BLaER1 treated with 17β-estradiol and CSF1 and Interleukin-3, amounts not matched to agents 10 nM and 100 nM (cell line): ENCODE measurements around the gene DUSP7.
A peak's percentile ranks its signal among the peaks of the same experiment; 100 is the strongest.

ENCODE experiments used
- H3K27ac ChIP-seq, 11 experiments: shearing (Covaris generic); formaldehyde crosslinking; 2 replicates each; pipeline ENCODE4 v1.8.1; 2022
- H3K27me3 ChIP-seq, 11 experiments: shearing (Covaris generic); formaldehyde crosslinking; 2 replicates each; pipeline ENCODE4 v1.8.1; 2022
- H3K36me3 ChIP-seq, 11 experiments: shearing (Covaris generic); formaldehyde crosslinking; 2 replicates each; pipeline ENCODE4 v1.8.1; 2022
- H3K4me1 ChIP-seq, 10 experiments: shearing (Covaris generic); formaldehyde crosslinking; 2 replicates each; pipeline ENCODE4 v1.8.1; 2022
- H3K4me2 ChIP-seq, 11 experiments: shearing (Covaris generic); formaldehyde crosslinking; 2 replicates each; pipeline ENCODE4 v1.8.1; 2022
- H3K4me3 ChIP-seq, 10 experiments: shearing (Covaris generic); formaldehyde crosslinking; 2 replicates each; pipeline ENCODE4 v1.8.1; 2022
- H3K9ac ChIP-seq, 11 experiments: shearing (Covaris generic); formaldehyde crosslinking; 2 replicates each; pipeline ENCODE4 v1.8.1; 2022
- H3K9me3 ChIP-seq, 11 experiments: shearing (Covaris generic); formaldehyde crosslinking; replicated peaks in 1 of 11; 2 replicates each; pipeline ENCODE4 v1.8.1; 2022
- H4K20me1 ChIP-seq, 11 experiments: shearing (Covaris generic); formaldehyde crosslinking; 2 replicates each; pipeline ENCODE4 v1.8.1; 2022
- Cebpa-rat ChIP-seq, 11 experiments: shearing (Covaris generic); IDR thresholded peaks; 2 replicates each; pipeline ENCODE4 v1.8.1; 2022

The DUSP7 gene

DNA sequence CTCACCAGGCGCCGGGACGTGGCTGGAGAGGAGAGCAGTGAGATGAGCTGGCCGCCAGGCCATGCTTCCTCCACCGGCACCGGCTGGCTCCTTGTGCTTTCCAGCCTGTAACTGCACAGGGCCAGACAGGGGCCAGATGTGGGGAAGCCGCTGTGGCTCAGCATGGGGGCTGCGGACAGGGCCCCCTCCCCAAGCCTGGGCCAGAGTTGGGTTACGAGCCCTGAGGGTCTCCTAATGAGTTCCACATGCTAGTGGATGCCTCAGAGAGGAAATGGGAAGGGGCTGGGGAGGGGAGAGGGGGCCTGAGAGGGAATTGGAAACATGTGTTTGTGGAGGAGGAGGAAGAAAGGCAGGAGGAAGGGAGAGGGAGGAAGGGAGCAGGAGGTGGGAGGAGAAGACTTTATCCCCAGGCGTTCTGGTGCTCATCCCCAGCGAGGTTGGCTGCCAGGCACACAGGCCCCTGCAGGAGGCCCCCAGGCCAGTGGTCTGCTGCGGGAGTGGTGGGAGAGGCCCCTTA, 11.7 kb upstream of the DUSP7 start:
- no peak for TF ChIP-seq Cebpa-rat (IDR thresholded peaks at IDR 0.05)
- Histone ChIP-seq H3K4me1 (peaks cover 25 to 62% (median 39%) of the 10 kb centered on the region in 10 experiments), H3K27ac (no peak overlapping the region), H3K9ac (no peak overlapping the region), H4K20me1 (peaks cover 0 to 19% (median 0%) of the 10 kb centered on the region in 11 experiments; a peak in 3 of 22 replicates), H3K27me3 (no peaks in the 10 kb centered on the region), H3K9me3 (no peaks in the 10 kb centered on the region), H3K4me3 (no peak overlapping the region), H3K4me2 (no peak overlapping the region), H3K36me3 (no peaks in the 10 kb centered on the region)

DNA sequence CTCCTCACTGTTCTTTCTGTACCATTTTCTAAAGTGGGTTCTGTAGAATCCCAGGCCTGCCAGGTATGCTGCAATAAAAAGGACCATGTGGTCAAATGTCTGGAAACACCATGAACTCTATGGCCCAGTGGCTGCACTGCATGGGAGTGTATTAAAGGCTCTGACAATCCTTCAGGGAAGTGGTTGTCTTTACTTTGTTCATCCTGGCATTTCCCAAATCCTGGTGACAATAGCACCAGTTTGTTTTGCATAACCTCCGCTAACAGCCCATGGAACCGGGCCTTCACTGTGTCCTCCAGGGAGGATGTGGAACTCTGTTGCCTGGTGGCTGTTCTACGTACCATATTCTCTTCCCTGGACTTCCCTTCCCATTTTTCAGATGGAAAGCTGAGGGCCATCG, 11.2 kb upstream of the DUSP7 start:
- no peaks in the 10 kb centered on the region for H3K9me3 ChIP-seq
- peaks cover 0 to 19% (median 0%) of the 10 kb centered on the region in 11 experiments; a peak in 3 of 22 replicates for H4K20me1 ChIP-seq
- H3K27me3 ChIP-seq = no peaks in the 10 kb centered on the region
- no peak overlapping the region for H3K9ac ChIP-seq
- H3K27ac ChIP-seq = no peak overlapping the region
- H3K4me2 ChIP-seq = no peak overlapping the region
- TF ChIP-seq Cebpa-rat (IDR thresholded peaks at IDR 0.05) = no peak
- H3K4me1 ChIP-seq = peaks cover 30 to 65% (median 44%) of the 10 kb centered on the region in 10 experiments
- H3K36me3 ChIP-seq = no peaks in the 10 kb centered on the region
- no peak overlapping the region for H3K4me3 ChIP-seq

DNA sequence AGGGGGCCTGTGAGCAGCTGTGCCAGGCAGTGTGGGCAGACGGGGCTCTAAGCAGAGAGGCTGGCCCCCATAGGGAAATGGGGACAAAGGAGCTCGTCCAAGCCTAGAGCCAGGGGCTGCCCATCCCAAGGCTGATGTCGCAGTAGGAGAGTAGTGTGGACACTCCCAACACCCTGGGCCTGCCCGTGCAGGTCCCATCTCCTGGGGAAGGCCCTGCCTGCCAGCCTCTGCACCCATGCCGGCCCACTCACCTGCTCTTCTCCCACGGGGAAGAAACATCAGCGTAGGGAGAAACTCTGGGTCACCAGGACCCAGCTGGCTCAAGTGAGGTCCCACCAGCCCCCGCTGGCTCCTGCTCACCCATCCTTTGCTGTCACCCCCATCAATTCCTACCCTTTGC, 10.7 kb upstream of the DUSP7 start:
- no peak overlapping the region for H3K27ac ChIP-seq
- no peak for TF ChIP-seq Cebpa-rat (IDR thresholded peaks at IDR 0.05)
- H4K20me1 ChIP-seq = peaks cover 0 to 15% (median 0%) of the 10 kb centered on the region in 11 experiments; a peak in 2 of 22 replicates
- H3K4me2 ChIP-seq = no peak overlapping the region
- H3K27me3 ChIP-seq = no peaks in the 10 kb centered on the region
- peaks cover 35 to 65% (median 45%) of the 10 kb centered on the region in 10 experiments for H3K4me1 ChIP-seq
- H3K9ac ChIP-seq = no peak overlapping the region
- H3K36me3 ChIP-seq = no peaks in the 10 kb centered on the region
- no peaks in the 10 kb centered on the region for H3K9me3 ChIP-seq
- H3K4me3 ChIP-seq = no peak overlapping the region

DNA sequence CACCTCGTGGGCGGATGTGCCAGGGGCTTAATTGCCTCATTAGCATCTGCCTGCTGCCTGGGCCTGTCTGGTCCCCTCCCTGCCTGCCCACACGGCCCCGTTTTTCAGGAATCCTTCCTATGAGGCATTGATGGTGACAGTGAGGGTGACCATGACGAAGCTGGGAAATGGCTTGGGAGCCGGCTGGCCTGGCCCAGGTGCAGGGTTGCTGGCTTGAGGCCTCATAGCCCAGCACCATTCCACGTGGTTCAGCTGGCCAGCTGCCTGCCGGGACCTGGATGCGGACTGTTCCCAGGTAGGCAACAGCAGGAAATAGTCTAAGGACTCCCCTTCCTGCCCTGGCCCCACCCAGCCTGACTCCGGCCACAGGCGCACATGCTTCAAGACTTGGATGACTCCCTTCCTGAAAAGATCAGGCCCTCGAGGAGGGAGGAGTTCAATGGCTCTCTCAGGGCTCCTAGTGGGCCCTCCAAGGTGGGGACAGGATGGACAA, 8.9 kb upstream of the DUSP7 start:
- H3K4me3 ChIP-seq = no peak overlapping the region
- H3K27ac ChIP-seq = no peak overlapping the region
- no peak for TF ChIP-seq Cebpa-rat (IDR thresholded peaks at IDR 0.05)
- H3K4me1 ChIP-seq = peaks cover 19 to 65% (median 36%) of the 10 kb centered on the region in 10 experiments
- no peaks in the 10 kb centered on the region for H3K36me3 ChIP-seq
- no peaks in the 10 kb centered on the region for H3K27me3 ChIP-seq
- no peaks in the 10 kb centered on the region for H3K9me3 ChIP-seq
- H3K9ac ChIP-seq = no peak overlapping the region
- peak overlapping the region in 6 of 11 experiments; percentile 1 to 47 (median 34); a peak in 8 of 22 replicates for H3K4me2 ChIP-seq
- peaks cover 0 to 7% (median 0%) of the 10 kb centered on the region in 11 experiments; a peak in 1 of 22 replicates for H4K20me1 ChIP-seq

DNA sequence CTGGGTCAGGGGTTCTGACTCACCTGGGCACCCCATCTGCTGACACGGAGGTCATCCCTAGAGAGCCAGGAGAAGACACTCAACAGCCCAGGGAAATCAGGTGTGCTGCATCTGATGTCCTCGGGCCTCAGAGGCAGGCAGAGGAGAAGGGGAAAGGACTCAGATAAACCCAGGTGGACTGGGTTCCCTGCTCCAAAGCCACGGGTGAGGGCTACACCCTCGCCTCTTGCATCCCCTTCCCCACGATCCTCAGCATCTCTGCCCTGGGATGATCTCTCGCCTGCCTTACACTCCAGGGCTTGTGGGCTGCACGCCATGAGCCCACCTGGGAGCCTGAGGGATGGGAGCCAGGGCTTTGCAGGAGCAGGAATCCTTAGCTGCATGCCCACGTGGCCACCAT, 8.2 kb upstream of the DUSP7 start:
- Histone ChIP-seq H4K20me1 (peaks cover 0 to 4% (median 0%) of the 10 kb centered on the region in 11 experiments; a peak in 1 of 22 replicates), H3K4me3 (no peak overlapping the region), H3K27ac (no peak overlapping the region), H3K27me3 (no peaks in the 10 kb centered on the region), H3K9ac (no peak overlapping the region), H3K36me3 (no peaks in the 10 kb centered on the region), H3K4me2 (0 out of 22 replicates have a peak overlapping the region, but pooled peaks of 1 of the 11 experiments have one; percentile 44), H3K9me3 (no peaks in the 10 kb centered on the region), H3K4me1 (peaks cover 17 to 65% (median 36%) of the 10 kb centered on the region in 10 experiments)
- no peak for TF ChIP-seq Cebpa-rat (IDR thresholded peaks at IDR 0.05)

DNA sequence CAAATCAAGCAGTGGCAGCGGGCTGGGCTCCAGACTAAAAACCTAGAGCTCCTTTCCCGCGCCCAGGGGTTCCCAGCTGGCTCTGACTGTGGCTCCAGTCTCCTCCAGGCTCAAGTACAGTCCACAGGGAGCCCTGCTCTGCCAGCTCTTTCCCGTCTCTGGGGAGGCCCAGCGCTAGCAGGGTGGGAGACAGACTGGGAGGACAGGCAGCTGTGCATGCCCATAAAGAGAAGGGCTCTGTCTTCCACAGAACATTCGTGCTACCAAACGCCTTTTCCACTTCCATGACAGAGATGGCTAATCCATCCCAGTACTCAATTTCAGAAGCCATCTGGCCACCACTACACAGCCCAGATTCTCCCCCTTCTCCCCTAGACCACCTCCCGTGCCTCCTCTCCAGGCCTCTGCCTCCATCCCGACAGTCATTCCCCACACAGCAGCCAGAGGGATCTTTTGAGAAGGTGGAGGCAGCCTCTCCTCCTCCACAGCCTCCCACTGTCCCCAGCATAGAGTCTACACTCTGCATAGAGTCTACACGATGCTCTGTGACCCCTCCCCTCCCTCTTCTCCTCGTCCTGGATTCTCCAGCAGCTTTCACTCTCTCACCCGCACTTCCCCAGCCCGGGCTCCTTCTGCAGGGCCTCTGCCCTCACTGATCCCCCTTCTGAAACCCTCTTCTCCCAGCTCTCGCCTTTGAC, 6.8 kb upstream of the DUSP7 start:
- no peaks in the 10 kb centered on the region for H3K27me3 ChIP-seq
- no peaks in the 10 kb centered on the region for H3K9me3 ChIP-seq
- peak overlapping the region in 8 of 11 experiments; percentile 2 to 99 (median 72); a peak in 14 of 22 replicates for H3K4me2 ChIP-seq
- no peak for TF ChIP-seq Cebpa-rat (IDR thresholded peaks at IDR 0.05)
- no peak overlapping the region for H3K4me3 ChIP-seq
- H4K20me1 ChIP-seq = peaks cover 0 to 4% (median 0%) of the 10 kb centered on the region in 11 experiments; a peak in 1 of 22 replicates
- H3K4me1 ChIP-seq = peaks cover 30 to 75% (median 50%) of the 10 kb centered on the region in 10 experiments
- H3K36me3 ChIP-seq = no peaks in the 10 kb centered on the region
- peak overlapping the region in 4 of 11 experiments; percentile 8 to 70 (median 32); a peak in 7 of 22 replicates for H3K27ac ChIP-seq
- H3K9ac ChIP-seq = peak overlapping the region in 2 of 11 experiments; percentile 2 to 5; a peak in 2 of 22 replicates

DNA sequence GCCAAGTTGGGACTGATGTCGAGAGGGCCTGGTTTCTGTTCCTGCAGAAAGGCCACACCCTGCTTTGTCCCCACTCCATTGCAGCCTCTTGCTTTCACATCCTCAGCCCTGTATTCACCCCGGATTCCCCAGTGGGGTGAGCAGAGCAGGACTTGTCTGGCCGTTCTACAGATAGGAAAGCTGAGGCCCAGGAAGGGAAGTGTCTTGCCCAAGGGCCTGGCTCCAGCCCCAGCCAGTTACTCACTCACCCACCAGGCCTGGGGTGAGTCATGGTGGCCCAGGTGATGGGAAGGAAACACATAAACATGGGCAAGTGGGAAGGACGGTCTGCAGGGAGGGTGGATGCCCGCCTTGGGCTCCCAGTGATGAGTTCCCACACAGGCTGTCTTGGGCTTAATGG, 6.1 kb upstream of the DUSP7 start:
- no peak overlapping the region for H3K4me3 ChIP-seq
- H3K27ac ChIP-seq = peak overlapping the region in 4 of 11 experiments; percentile 40 to 70 (median 44); a peak in 7 of 22 replicates
- peak overlapping the region in 3 of 11 experiments; percentile 5 to 42 (median 8); a peak in 3 of 22 replicates for H3K9ac ChIP-seq
- H3K4me1 ChIP-seq = peaks cover 37 to 79% (median 57%) of the 10 kb centered on the region in 10 experiments
- peak overlapping the region in 8 of 11 experiments; percentile 11 to 99 (median 72); a peak in 15 of 22 replicates for H3K4me2 ChIP-seq
- no peak for TF ChIP-seq Cebpa-rat (IDR thresholded peaks at IDR 0.05)
- H3K36me3 ChIP-seq = no peaks in the 10 kb centered on the region
- no peaks in the 10 kb centered on the region for H3K27me3 ChIP-seq
- H4K20me1 ChIP-seq = peaks cover 0 to 4% (median 0%) of the 10 kb centered on the region in 11 experiments; a peak in 1 of 22 replicates
- H3K9me3 ChIP-seq = no peaks in the 10 kb centered on the region

DNA sequence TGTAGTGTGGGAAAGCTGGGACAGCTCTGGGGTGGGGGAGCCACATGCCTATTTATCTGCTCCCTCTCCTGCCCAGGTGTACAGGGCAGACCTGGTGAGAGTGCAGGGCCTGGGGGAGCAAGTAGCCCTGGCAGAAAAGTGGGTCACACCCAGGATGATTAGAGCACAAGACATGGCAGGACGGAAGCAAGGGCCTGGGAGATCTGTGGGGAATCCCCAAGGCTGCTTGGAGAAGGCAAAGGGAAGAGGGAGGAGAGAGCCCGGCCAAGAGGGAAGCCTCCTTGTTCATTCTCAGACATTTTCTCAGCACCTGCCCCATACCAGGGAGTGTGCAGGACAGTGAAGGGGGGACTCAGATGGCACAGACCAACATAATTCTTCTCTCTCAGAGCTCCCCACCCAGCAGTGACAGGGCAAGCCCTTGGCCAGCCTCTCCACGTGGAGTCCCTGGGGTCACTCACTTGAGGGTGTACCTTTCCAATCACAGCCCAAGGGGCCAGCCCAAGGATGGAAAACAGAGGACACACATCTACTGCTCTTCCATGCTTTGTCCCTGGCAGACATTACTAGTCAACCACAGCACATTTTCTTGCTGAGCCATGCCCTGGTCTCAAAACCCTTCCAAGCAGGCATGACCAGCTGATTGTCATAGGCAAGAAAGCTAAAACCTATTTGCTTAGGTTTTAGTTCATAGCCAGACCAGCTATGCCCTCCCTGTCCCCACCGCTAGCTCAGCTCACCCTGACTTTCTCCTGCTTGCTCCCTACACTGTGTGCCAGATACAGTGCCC, 4.9 kb upstream of the DUSP7 start:
- Histone ChIP-seq H3K27ac (peak overlapping the region in 4 of 11 experiments; percentile 40 to 70 (median 44); a peak in 5 of 22 replicates), H4K20me1 (peaks cover 0 to 4% (median 0%) of the 10 kb centered on the region in 11 experiments; a peak in 1 of 22 replicates), H3K9ac (peak overlapping the region in 2 of 11 experiments; percentile 8 to 39; a peak in 1 of 22 replicates), H3K36me3 (no peaks in the 10 kb centered on the region), H3K4me1 (peaks cover 38 to 84% (median 64%) of the 10 kb centered on the region in 10 experiments), H3K9me3 (no peaks in the 10 kb centered on the region), H3K4me2 (peak overlapping the region in 5 of 11 experiments; percentile 69 to 99 (median 96); a peak in 10 of 22 replicates), H3K4me3 (no peak overlapping the region; a peak in 1 of 20 replicates), H3K27me3 (no peaks in the 10 kb centered on the region)
- TF ChIP-seq Cebpa-rat (IDR thresholded peaks at IDR 0.05) = no peak
